ENCODE results near the gene SLIT3. TPM values are rescaled to one million over a fixed set of nuclear protein-coding genes. Genes with fewer than 3 reads are reported as not detected.

SLIT3 gene
- polyA plus RNA-seq, 3 donors: 48.8 to 51.1 (median 50.1) TPM

- DNase-seq (ENCODE audit: low read depth in 3 of 3, low spot score in 2 of 3): no peak
Observed at GRCh38 chr5:168848569-168848968, 452.4 kb downstream of the SLIT3 start.

DNA sequence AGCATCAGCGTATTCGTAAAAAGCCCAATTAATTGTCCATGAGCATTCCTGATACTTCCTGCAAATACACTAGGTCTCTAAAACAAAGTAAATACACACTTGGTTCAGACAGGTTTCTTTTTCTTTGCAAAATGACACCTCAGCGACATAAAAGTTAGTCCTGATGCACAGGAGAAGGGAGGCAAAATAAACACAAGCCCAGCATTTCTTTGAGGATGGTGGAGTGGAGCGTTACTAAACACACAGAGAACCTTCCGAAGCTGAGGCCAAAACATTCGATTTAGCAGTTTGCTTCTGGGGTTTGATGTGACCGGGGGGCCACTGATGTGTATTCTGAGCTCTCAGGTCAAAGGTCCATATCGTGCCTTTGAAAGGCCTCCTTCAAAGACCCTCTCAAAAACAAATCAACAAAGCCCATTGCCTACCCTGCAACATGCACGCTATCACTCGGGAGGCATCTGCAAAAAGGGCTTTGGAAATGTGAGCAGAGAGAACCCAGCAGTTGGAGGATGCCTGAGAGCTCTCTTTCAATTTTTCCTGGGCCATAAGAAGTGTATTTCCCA, 453.3 kb downstream of the SLIT3 start:
- DNase-seq (ENCODE audit: low read depth in 3 of 3, low spot score in 2 of 3): no peak

DNA sequence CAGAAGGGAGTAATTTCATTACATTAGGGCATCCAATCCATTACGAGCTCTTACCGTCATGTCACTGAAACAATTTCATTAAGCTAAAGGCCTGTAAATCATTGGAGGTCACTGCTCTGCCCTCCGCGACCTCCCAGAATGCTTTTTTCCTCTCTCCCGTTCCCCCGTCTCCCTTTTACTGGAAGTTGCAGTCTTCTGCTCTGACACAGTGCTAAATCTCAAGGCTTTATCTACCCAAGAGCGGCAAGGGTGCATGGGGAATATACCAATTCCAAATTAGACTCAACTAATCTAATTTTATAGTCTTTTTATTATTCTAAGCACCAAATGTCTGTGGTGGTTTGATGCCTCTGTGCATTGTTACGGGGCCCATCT, 456.0 kb downstream of the SLIT3 start:
- no peak for DNase-seq (ENCODE audit: low read depth in 3 of 3, low spot score in 2 of 3)

DNA sequence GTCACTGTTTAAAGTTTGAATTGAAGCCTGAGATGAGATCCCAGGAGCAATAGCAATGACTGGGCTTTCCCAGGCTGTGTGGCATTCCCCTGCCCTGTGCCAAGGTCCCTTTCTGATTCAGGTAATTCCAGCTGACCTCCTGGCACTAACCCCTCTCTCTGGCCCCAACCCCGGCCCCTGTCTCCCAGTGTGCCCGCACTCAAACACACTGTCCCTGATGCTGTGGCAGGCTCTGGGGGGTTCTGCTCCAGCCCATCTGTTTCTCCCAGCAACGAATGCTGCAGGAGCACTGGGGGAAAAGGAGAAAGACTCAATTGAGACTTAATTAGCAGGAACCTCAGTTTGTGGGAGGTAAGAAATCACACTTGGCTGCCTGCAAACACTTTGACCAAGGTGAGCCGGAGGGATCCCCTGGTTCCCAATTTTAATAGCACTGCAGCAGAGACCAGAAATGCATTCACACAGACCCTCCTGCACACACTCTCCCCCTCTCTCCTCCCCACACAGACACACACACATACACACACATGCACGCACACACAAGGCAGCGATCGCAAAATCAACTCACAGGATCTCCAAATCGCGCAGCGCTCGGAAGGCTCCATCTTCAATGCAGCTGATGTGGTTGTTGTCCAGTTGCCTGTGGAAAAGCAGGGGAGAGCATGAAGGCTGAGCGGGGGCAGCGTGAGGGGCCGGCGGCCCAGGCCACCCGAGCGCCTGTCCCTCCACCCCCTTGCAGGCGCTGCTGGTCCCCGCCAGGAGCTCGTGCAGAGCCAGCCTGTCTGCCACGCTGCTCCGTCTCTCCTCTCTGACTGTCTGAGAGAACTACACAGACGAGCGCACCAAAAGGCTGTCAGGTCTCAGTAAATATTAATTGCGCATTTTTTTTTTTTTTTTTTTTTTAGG, 456.7 kb downstream of the SLIT3 start:
- no peak for DNase-seq (ENCODE audit: low read depth in 3 of 3, low spot score in 2 of 3)

- no peak for DNase-seq (ENCODE audit: low read depth in 3 of 3, low spot score in 2 of 3)
Observed at GRCh38 chr5:168843277-168844015, 457.5 kb downstream of the SLIT3 start.

- no peak for DNase-seq (ENCODE audit: low read depth in 3 of 3, low spot score in 2 of 3)
Observed at GRCh38 chr5:168842571-168843205, 458.3 kb downstream of the SLIT3 start.

DNA sequence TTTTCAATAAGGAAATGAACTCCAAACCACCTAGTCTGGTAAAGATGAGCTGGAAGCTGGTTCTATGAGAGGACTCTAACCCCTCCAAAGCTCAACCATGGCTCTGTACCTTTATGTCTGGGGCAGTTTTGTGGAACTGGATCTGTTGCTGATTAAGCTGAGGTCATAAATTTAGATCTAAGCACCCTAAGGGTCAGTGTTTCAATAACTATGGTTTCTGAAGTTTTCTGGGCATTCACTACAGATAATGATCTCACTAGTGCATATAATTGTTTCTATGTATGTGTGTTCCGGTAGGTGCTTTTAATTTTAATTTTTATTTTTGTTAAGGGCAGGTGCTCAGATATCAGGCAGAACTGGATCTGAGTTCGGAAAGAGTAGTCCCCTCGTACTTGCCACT, 463.1 kb downstream of the SLIT3 start:
- DNase-seq (ENCODE audit: low read depth in 3 of 3, low spot score in 2 of 3): no peak

DNA sequence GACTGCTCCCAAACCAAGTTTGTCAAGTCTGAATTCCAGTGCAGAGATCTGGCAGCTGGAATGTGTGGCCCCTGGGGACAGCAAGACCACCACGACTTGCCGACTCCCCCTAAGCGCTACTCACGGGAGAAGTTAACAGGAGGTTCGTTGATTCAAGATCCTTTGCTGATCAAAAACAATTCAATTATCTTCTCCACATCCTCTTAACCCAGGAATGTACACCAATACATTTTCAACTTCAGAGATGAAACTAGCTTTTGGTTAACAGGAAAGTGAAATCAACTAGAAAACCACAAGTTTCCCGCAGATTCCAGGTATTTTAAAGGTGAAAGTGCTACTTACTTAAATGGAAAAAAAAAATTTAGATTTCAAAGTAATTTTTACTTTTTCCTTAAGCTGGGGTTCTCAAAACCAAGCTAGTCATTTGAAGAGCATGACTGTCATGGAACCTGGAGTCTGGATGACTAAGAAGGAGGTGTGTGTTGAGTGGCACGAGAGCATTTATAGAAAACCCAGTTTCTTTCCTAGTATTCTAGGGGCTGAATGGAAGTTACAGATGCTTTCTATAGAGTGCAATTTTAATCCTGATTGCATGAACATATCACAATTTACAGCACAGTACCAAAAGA, 464.2 kb downstream of the SLIT3 start:
- no peak for DNase-seq (ENCODE audit: low read depth in 3 of 3, low spot score in 2 of 3)

DNA sequence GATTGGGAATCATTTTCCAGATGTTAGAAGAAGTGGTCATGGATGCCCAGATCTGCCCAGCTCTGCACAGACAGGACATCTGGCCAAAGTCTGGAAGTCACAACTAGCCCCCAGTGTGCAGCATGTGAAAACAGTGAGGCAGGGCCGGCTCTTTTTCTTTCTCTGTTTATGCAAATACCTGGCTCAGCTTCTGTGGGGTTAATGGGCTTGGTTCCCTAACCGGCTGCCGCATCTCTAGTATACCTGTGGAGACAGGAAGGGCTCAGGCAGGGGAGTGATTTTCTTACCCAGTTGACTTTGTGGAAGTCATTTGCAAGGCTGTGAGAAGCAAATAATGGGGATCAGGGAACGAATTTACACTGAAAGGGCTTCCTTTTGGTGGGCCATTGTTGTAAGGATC, 467.0 kb downstream of the SLIT3 start:
- DNase-seq (ENCODE audit: low read depth in 3 of 3, low spot score in 2 of 3): no peak

DNA sequence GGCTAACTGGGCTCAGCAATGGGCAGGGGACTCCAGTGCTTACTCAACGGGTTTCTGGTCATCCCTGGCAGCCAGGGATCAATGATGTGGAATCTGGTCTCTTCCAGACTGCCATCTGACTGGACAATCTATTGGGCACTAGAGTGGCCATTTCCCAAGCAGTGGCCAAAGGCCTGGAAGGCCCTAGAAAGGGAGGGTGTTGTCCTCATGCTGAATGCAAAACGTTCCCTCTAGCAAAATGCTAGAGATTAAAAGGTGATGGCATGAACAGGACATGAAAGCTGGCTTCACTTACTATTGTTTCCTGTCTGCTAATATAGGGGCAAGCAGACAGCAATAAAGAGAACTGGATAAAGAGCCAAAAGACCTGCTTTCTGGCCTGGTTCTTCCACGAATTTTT, 467.6 kb downstream of the SLIT3 start:
- DNase-seq (ENCODE audit: low read depth in 3 of 3, low spot score in 2 of 3): no peak

GRCh38 chr5:168832308-168832707, 468.6 kb downstream of the SLIT3 start:
- DNase-seq (ENCODE audit: low read depth in 3 of 3, low spot score in 2 of 3): no peak

GRCh38 chr5:168831383-168831782, 469.6 kb downstream of the SLIT3 start:
- no peak for DNase-seq (ENCODE audit: low read depth in 3 of 3, low spot score in 2 of 3)

DNA sequence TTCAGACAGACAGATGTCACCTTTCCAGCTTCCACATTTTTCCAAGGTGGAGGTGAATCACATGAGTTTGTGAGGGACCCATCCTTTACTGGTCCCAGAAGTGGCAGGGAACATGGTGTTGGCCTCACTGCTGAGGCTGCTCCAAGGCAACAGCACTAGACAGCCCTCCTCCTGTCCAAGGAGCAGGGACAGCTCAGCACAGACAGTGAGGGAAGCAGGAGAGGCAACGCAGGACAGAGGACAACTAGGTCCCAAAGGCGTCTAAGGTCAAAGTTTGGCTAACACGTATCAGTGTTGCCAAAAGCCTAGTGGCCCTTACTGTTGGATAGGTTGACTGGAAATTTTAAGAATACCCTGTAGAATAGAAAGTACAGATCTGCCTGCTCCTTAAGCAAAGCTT, 470.1 kb downstream of the SLIT3 start:
- no peak for DNase-seq (ENCODE audit: low read depth in 3 of 3, low spot score in 2 of 3)

- DNase-seq (ENCODE audit: low read depth in 3 of 3, low spot score in 2 of 3): no peak
Observed at GRCh38 chr5:168829922-168830417, 471.0 kb downstream of the SLIT3 start.

DNA sequence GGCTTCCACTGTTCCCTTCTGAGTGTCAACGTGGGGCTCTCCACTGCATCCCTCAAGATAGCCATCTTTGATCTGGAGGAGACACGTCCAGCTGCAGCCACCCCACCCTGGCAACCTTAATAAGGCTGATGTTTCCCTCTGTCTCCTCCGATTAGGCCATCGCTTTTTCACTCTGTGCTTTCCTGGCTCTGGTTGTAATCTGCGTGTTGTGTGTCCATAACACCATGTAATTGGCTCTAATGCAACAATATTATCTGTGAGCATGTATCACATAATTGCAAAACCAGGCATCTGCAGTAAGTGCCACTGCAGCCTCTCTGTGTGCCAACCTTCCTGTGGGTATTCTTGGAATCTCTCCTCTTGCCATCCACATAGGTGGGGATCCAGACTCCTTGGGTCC, 471.9 kb downstream of the SLIT3 start:
- DNase-seq (ENCODE audit: low read depth in 3 of 3, low spot score in 2 of 3): no peak

- DNase-seq (ENCODE audit: low read depth in 3 of 3, low spot score in 2 of 3): no peak
Observed at GRCh38 chr5:168827636-168828035, 473.3 kb downstream of the SLIT3 start.

GRCh38 chr5:168826246-168826725, 474.7 kb downstream of the SLIT3 start:
- no peak for DNase-seq (ENCODE audit: low read depth in 3 of 3, low spot score in 2 of 3)

DNA sequence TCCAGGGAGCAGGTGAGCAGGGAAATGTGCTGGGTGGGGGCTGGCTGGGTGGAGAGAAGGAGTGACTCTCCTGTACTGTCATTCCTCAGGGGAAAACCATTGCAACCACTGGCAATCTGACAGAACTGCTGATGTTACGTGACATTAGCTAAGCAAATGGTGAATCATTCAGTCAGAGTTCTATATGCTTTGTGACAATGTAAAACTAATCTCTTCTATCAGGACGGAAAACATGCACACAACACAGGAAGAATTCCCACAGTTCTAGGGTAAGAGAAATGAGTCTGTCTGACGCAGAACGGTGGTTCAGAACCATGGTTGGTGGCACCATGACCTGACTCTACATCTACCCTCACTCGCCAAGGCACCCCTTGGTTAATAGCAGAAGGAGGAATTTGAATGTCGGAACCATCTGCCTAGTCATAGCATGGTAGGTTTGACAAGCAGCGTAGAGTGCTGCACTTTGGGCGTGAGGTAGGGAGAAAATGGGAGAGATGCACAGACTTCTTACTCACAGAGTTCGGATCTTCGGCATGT, 478.1 kb downstream of the SLIT3 start:
- no peak for DNase-seq (ENCODE audit: low read depth in 3 of 3, low spot score in 2 of 3)

GRCh38 chr5:168822248-168822744, 478.6 kb downstream of the SLIT3 start:
- DNase-seq (ENCODE audit: low read depth in 3 of 3, low spot score in 2 of 3): no peak

- no peak for DNase-seq (ENCODE audit: low read depth in 3 of 3, low spot score in 2 of 3)
Observed at GRCh38 chr5:168820874-168821273, 480.1 kb downstream of the SLIT3 start.
